ENCODE data around the gene ADD2. TPM values are rescaled to one million over a fixed set of nuclear protein-coding genes. Genes with fewer than 3 reads are reported as not detected.

ADD2 gene
- total RNA-seq, 1 experiment from 2014 or later: 124 TPM

DNA sequence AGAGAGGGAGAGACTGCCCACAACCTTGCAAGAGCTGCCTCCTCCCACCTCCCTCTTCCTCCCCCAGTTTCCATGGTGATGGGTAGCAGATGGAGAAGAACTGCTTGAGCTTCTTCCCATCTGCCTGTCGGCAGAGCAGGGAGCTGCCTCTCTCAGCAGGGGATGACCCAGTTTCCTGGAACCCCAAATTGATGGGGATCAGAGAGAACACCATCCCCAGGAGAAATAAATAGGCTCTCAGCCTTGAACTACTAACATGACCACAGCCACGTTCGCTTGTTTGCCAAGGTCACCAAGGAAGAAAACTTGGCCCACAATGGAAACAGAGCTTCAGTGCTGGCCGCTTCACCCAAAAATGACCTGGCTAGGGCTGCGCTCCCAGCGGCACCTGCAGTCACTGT, 82.2 kb downstream of the ADD2 start:
- no CpG with 5 or more reads among the region's 6 CpGs for WGBS (ENCODE audit: extremely low coverage, insufficient read length, low lambda C conversion rate)
- Mint-ChIP-seq H3K27ac (peak overlapping the region in 2 of 3 experiments; percentile 14; a peak in 2 of 7 replicates), H3K4me3 (no peak overlapping the region), H3K27me3 (ENCODE audit: low read depth) (no peaks in the 10 kb centered on the region), H3K9me3 (no peaks in the 10 kb centered on the region), H3K36me3 (ENCODE audit: insufficient read depth in 1 of 3, low read depth in 3 of 3) (peaks cover 44 to 84% (median 63%) of the 10 kb centered on the region in 3 experiments; a peak in 6 of 7 replicates), H3K4me1 (peaks cover 7 to 11% of the 10 kb centered on the region in 2 experiments)
- no peaks in the 10 kb centered on the region for H3K27me3 ChIP-seq (ENCODE audit: insufficient read depth, low read length)
- H4K8ac ChIP-seq (replicated peaks; ENCODE audit: insufficient read length, low read depth, low read length): no peak overlapping the region
- no peaks in the 10 kb centered on the region for H3K79me2 ChIP-seq (ENCODE audit: insufficient read depth, low read length)
- peak; percentile 4 for DNase-seq
- no peak overlapping the region for H3K9ac ChIP-seq (ENCODE audit: extremely low read depth, insufficient read length, low read length)
- H2AK5ac ChIP-seq (ENCODE audit: insufficient read length, low read length): no peak overlapping the region
- no peak overlapping the region for H3K23ac ChIP-seq (ENCODE audit: insufficient read length, low read depth, low read length)
- H3K56ac ChIP-seq (ENCODE audit: insufficient read length, low read depth, low read length): no peak overlapping the region
- H3K14ac ChIP-seq (ENCODE audit: insufficient read depth, low read length): no peak overlapping the region
- no peak overlapping the region for H2AFZ ChIP-seq (ENCODE audit: low read length)
- H3K9me3 ChIP-seq (ENCODE audit: control insufficient read depth, low read depth, low read length): no peaks in the 10 kb centered on the region
- no peaks in the 10 kb centered on the region for H4K20me1 ChIP-seq (ENCODE audit: control insufficient read depth, insufficient read depth, insufficient read length)
- H4K5ac ChIP-seq (ENCODE audit: insufficient read length, low read depth, low read length): no peak overlapping the region
- H2BK120ac ChIP-seq (ENCODE audit: low read depth, low read length, poor library complexity, severe bottlenecking): no peak overlapping the region
- H2BK20ac ChIP-seq (ENCODE audit: low read depth, low read length, poor library complexity, severe bottlenecking): no peak overlapping the region
- no peak overlapping the region for H3T11ph ChIP-seq (ENCODE audit: low read length)
- H3K23me2 ChIP-seq (ENCODE audit: insufficient read length, low read depth, low read length, poor library complexity, severe bottlenecking): no peaks in the 10 kb centered on the region
- no peak overlapping the region for H4K91ac ChIP-seq (ENCODE audit: insufficient read length, low read depth, low read length)
- no peaks in the 10 kb centered on the region for H3K79me1 ChIP-seq (ENCODE audit: insufficient read depth, low read depth, low read length, poor library complexity, severe bottlenecking)
- no peak overlapping the region for H3K18ac ChIP-seq (ENCODE audit: insufficient read length, low read depth, low read length)
- H2BK5ac ChIP-seq (ENCODE audit: insufficient read length, low read length): no peak overlapping the region
- H3K27ac ChIP-seq (ENCODE audit: insufficient read length, low read depth, low read length): no peak overlapping the region
- no peak for TF ChIP-seq CTCF (conservative IDR thresholded peaks at IDR 0.05)
- no peak overlapping the region for H2BK15ac ChIP-seq (ENCODE audit: low read depth, low read length)
- peaks cover 5% of the 10 kb centered on the region; the same call in 1 of the 2 replicates for H3K4me1 ChIP-seq (ENCODE audit: insufficient read depth, low read length)
- no peak overlapping the region for H3K4ac ChIP-seq (ENCODE audit: low read depth, low read length)
- H2BK12ac ChIP-seq (ENCODE audit: insufficient read length, low read depth, low read length): no peak overlapping the region
- H3K4me2 ChIP-seq (ENCODE audit: insufficient read depth, insufficient read length, low read length): no peak overlapping the region

Measured in H9 (cell line).